Activated T-cell treated with anti-CD3 and anti-CD28 coated beads, Interleukin-2, amount 50 U/mL, for 72 hours (primary cell): ENCODE results near the gene METTL5. TPM values are rescaled to one million over a fixed set of nuclear protein-coding genes. Genes with fewer than 3 reads are reported as not detected.
"Not testable (repeated sequence)": the region's sequence is repeated elsewhere in the genome, so short reads cannot be mapped to it uniquely, and the experiment has no call there.

Source experiments
- ATAC-seq, 2 donors: fragments of 150-1000 bp; cut with Tn5 transposase; replicated peaks in 1 of 2; 2 replicates each; pipeline ENCODE4 v1.10.0; 2021; ENCODE audit warnings: moderate library complexity in 2 of 2, mild to moderate bottlenecking in 1 of 2
- DNase-seq, 2 donors: peaks; one replicate each; pipeline ENCODE4 v3.0.0; 2021 to 2022; ENCODE audit warnings: mixed read lengths in 1 of 2
- H3K27ac Mint-ChIP-seq: one replicate; pipeline ENCODE4 v1.8.0; 2022; ENCODE audit warnings: mild to moderate bottlenecking, moderate library complexity, mixed read lengths
- H3K27me3 Mint-ChIP-seq: one replicate; pipeline ENCODE4 v1.8.0; 2022; ENCODE audit warnings: low read depth, mixed read lengths
- H3K36me3 Mint-ChIP-seq, 2 donors: one replicate each; pipeline ENCODE4 v1.8.0; 2022; ENCODE audit warnings: mixed read lengths in 2 of 2, mild to moderate bottlenecking in 1 of 2; ENCODE audit not compliant: insufficient read depth in 2 of 2
- H3K4me1 Mint-ChIP-seq: one replicate; pipeline ENCODE4 v1.8.0; 2022; ENCODE audit warnings: low read depth, mixed read lengths
- H3K4me3 Mint-ChIP-seq, 2 donors: one replicate each; pipeline ENCODE4 v1.8.0; 2022; ENCODE audit warnings: mild to moderate bottlenecking in 2 of 2, mixed read lengths in 2 of 2, moderate library complexity in 2 of 2
- H3K9me3 Mint-ChIP-seq, 2 donors: one replicate each; pipeline ENCODE4 v1.8.0; 2022; ENCODE audit warnings: mixed read lengths in 2 of 2
- total RNA-seq, 2 donors: library from RNA; stranded (reverse); gene quantifications; one replicate each; pipeline ENCODE4 v1.2.3, GENCODE V29; 2022

Gene METTL5
- total RNA-seq, 2 donors from 2014 or later: 84.0 to 110 TPM

- Mint-ChIP-seq H3K4me1 (peaks cover 8% of the 10 kb centered on the region), H3K36me3 (peaks cover 0 to 5% of the 10 kb centered on the region in 2 donors), H3K27ac (no peak overlapping the region), H3K9me3 (no peaks in the 10 kb centered on the region), H3K4me3 (no peak overlapping the region), H3K27me3 (no peaks in the 10 kb centered on the region)
- no peak for DNase-seq
- no peak for ATAC-seq
These were observed 25.0 kb upstream of the METTL5 start for GRCh38 chr2:169849710-169850109.

DNA sequence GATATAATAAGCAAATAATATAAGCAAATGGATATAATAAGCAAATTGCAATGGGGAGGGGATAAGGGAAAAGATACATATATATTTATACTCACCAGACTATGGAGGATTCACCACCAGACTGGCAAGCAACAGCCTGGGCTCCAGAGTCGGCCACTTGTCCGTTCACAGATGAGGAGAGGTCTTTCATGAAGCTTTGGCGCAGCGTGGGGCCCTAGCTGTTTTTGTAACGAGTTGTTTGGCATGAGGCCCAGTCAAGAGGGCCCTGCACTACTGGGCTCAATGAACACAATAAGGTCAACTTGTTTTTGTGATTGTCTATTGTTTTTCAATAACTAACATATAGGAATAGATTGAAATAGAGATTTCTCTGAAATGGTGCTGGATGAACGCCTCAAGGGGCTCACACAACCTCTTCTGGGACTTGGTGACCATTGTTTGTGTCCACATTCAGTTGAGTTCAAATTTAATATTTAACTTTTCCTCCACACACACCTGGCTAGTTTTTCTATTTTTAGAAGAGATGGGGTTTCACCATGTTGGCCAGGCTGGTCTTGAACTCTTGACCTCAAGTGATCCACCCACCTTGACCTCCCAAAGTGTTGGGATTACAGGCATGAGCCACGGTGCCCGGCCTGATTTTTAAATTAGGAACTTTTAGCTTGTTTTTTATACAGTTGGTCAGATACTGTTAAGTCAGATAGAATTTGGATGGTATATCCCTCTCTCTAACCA lies 24.4 kb upstream of the METTL5 start:
- not testable (repeated sequence) for H3K9me3 Mint-ChIP-seq, H3K36me3 Mint-ChIP-seq, ATAC-seq, H3K4me3 Mint-ChIP-seq, H3K27ac Mint-ChIP-seq, H3K4me1 Mint-ChIP-seq, DNase-seq, H3K27me3 Mint-ChIP-seq

DNA sequence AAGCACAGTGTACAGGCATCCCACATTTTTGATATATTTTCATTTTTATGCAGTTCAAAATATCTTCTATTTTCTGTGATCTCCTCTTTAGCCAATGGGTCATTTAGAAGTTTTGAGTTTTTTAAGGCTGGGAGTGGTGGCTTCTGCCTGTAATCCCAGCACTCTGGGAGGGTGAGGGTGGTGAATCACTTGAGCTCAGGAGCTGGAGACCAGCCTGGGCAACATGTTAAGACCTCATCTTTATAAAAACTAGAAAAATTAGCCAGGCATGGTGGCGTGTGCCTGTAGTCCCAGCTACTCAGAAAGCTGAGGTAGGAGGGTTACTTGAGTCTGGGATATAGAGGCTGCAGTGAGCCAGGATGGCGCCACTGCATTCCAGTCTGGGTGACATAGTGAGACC lies 20.3 kb upstream of the METTL5 start:
- H3K9me3 Mint-ChIP-seq: no peaks in the 10 kb centered on the region
- no peak for ATAC-seq
- DNase-seq: no peak
- H3K4me1 Mint-ChIP-seq: peaks cover 13% of the 10 kb centered on the region
- no peak overlapping the region for H3K27ac Mint-ChIP-seq
- H3K27me3 Mint-ChIP-seq: no peaks in the 10 kb centered on the region
- no peak overlapping the region for H3K4me3 Mint-ChIP-seq
- H3K36me3 Mint-ChIP-seq: peaks cover 1 to 2% of the 10 kb centered on the region in 2 donors

DNA sequence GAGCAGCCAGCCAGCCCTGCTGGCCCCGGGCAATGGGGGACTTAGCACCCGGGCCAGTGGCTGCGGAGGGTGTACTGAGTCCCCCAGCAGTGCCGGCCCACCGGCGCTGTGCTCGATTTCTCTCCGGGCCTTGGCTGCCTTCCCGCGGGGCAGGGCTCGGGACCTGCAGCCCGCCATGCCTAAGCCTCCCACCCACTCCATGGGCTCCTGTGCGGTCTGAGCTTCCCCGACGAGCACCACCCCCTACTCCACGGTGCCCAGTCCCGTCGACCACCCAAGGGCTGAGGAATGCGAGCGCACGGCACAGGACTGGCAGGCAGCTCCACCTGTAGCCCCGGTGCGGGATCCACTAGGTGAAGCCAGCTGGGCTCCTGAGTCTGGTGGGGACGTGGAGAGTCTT lies 16.9 kb upstream of the METTL5 start:
- DNase-seq, ATAC-seq, H3K36me3 Mint-ChIP-seq, H3K27me3 Mint-ChIP-seq, H3K27ac Mint-ChIP-seq, H3K9me3 Mint-ChIP-seq, H3K4me3 Mint-ChIP-seq: not testable (repeated sequence)
- H3K4me1 Mint-ChIP-seq: peaks cover 19% of the 10 kb centered on the region

GRCh38 chr2:169840747-169841142 lies 16.0 kb upstream of the METTL5 start:
- Mint-ChIP-seq H3K9me3 (no peaks in the 10 kb centered on the region), H3K36me3 (peaks cover 1 to 2% of the 10 kb centered on the region in 2 donors), H3K27ac (no peak overlapping the region), H3K4me3 (no peak overlapping the region), H3K4me1 (peaks cover 20% of the 10 kb centered on the region), H3K27me3 (no peaks in the 10 kb centered on the region)
- DNase-seq (no peak), ATAC-seq (no peak)

DNA sequence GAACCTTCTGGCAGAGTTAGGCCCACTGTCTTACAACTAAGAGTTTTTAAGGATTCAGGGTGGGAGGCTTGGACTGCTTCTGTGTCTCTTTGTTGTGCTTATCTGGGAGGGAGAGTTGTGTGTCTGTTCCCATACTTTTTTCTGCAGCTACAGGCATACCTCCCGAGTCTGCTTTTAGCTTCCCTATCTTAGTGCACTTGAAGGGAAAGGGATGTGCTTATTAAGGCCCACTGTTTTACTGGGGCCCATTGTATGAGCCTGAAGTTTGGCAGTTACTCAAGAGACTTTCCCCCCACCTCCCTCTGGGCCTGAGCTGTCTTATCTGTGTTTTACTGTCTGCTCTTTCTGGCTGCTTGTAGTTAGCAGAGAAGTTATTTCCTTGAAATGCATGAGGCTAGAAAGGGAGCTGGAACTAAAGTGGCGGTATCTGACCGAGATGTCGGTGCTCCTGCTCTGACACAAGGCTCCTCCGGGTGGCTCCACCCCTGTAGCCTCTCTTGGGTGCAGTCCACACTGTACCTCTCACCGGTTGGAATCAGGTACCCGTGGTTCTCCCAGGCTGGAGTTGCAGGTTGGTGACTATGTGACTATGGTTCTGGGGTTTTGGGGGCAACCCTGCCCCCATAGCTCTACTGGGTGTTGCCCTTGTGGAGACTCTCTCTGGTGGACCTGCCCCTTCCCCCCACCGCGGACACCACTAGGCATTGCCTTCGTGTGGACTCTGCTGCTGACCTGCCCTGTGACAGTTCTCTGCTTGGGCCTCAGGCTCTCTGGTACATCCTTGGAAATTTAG lies 15.4 kb upstream of the METTL5 start:
- peaks cover 24% of the 10 kb centered on the region for H3K4me1 Mint-ChIP-seq
- ATAC-seq (no peak), DNase-seq (no peak)
- no peak overlapping the region for H3K4me3 Mint-ChIP-seq
- H3K27ac Mint-ChIP-seq: no peak overlapping the region
- no peaks in the 10 kb centered on the region for H3K27me3 Mint-ChIP-seq
- H3K9me3 Mint-ChIP-seq: no peaks in the 10 kb centered on the region
- H3K36me3 Mint-ChIP-seq: peaks cover 1 to 2% of the 10 kb centered on the region in 2 donors

GRCh38 chr2:169838743-169839489 lies 14.2 kb upstream of the METTL5 start:
- no peaks in the 10 kb centered on the region for H3K9me3 Mint-ChIP-seq
- H3K27ac Mint-ChIP-seq: peak overlapping the region; percentile 16
- peaks cover 34% of the 10 kb centered on the region for H3K4me1 Mint-ChIP-seq
- no peaks in the 10 kb centered on the region for H3K27me3 Mint-ChIP-seq
- ATAC-seq: no peak
- no peak overlapping the region for H3K4me3 Mint-ChIP-seq
- H3K36me3 Mint-ChIP-seq: peaks cover 1 to 2% of the 10 kb centered on the region in 2 donors
- no peak for DNase-seq

GRCh38 chr2:169834401-169834800 lies 9.7 kb upstream of the METTL5 start:
- Mint-ChIP-seq H3K27me3 (no peaks in the 10 kb centered on the region), H3K4me3 (no peak overlapping the region), H3K27ac (no peak overlapping the region), H3K4me1 (peaks cover 56% of the 10 kb centered on the region), H3K9me3 (no peaks in the 10 kb centered on the region), H3K36me3 (no peaks in the 10 kb centered on the region)
- DNase-seq (no peak), ATAC-seq (no peak)

DNA sequence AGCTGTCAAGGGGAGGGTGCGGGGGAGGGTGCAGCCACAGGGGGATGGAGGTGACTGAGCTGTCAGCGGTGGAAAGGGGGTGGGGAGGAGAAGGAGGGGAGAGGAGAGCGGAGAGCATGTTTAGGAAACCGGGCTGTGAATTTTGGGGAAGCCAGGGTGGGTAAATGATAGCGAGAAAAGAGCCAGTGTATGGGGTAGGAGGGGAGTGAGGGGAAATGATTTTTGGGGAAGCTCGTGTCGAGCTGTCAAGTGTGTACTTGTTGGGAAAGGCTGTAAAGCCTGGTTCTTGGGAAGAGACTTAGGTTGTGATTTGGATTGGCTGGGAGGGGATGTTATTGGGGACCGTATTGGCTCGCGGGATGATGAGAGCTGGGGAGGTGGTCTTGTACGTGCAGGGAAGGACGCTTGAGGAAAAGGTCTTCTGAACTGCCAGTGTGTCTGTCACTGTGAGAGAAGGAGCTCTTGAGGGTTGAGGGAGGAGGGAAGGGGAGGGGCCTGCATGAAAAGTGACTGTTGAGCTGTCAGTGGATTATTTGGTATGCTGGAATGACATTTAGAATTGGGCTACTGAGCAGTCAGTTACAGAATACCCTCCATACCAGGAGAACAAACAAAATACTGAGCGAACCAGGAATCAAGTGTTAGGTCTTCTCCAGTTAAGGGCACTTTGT lies 3.6 kb upstream of the METTL5 start:
- H3K36me3 Mint-ChIP-seq: peaks cover 3 to 6% of the 10 kb centered on the region in 2 donors
- DNase-seq (peak; percentile 40 to 59), ATAC-seq (peak; percentile 34 to 38)
- H3K27ac Mint-ChIP-seq: peak overlapping the region; percentile 88
- peaks cover 58% of the 10 kb centered on the region for H3K4me1 Mint-ChIP-seq
- peak overlapping the region; percentile 91 to 95 for H3K4me3 Mint-ChIP-seq
- H3K9me3 Mint-ChIP-seq: no peaks in the 10 kb centered on the region
- no peaks in the 10 kb centered on the region for H3K27me3 Mint-ChIP-seq

DNA sequence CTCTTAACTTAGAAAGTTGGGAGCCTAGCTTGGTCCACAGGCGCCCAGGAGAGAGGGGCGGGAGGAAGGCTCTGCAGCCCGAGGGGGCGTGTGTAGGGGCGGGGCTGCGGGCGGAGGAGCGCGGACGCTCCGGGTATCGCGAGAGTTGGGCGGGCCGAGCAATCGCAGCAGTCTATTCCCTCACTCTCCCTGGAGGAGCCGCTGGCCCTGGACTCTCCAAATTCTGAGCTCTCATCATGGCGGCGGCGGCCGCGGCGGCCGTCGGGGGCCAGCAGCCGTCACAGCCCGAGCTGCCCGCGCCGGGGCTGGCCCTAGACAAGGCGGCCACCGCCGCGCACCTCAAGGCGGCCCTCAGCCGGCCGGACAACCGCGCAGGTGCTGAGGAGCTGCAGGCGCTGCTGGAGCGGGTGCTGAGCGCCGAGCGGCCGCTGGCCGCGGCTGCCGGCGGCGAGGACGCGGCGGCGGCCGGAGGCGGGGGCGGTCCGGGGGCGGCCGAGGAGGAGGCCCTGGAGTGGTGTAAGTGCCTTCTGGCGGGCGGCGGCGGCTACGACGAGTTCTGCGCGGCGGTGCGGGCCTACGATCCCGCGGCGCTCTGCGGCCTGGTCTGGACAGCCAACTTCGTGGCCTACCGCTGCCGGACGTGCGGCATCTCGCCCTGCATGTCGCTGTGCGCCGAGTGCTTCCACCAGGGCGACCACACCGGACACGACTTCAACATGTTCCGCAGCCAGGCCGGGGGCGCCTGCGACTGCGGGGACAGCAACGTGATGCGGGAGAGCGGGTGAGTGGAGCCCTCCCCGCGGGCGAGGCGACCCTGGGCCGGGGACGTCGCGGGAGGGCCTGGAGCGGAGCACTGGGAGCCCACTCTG lies 2.8 kb upstream of the METTL5 start, which contains the start of gene UBR3:
UBR3 (plus strand) TSS at position 183 of the 869 bp plus-strand sequence; CDS start at position 237, 54 bp downstream.
- Mint-ChIP-seq H3K36me3 (peaks cover 3 to 10% of the 10 kb centered on the region in 2 donors), H3K27me3 (no peaks in the 10 kb centered on the region), H3K9me3 (no peaks in the 10 kb centered on the region), H3K4me1 (peaks cover 66% of the 10 kb centered on the region), H3K27ac (peak within 1 kb of the TSS; percentile 88), H3K4me3 (peak within 1 kb of the TSS; percentile 91 to 95)
- ATAC-seq (peak; percentile 85 to 86), DNase-seq (peak; percentile 94)

GRCh38 chr2:169823996-169824372 lies 721 bp downstream of the METTL5 start:
- Mint-ChIP-seq H3K4me3 (peak overlapping the region; percentile 93 to 95), H3K27me3 (no peaks in the 10 kb centered on the region), H3K9me3 (peaks cover 0 to 2% of the 10 kb centered on the region in 2 donors), H3K27ac (peak overlapping the region; percentile 92), H3K4me1 (peaks cover 66% of the 10 kb centered on the region), H3K36me3 (peaks cover 7 to 26% of the 10 kb centered on the region in 2 donors)
- ATAC-seq: no peak
- DNase-seq: no peak
